Activated naive CD8-positive, alpha-beta T cell treated with anti-CD3 and anti-CD28 coated beads, Interleukin-2, amount 50 U/mL, for 24 hours (primary cell): ENCODE data around the gene NEK1.
"Not testable (repeated sequence)": the region's sequence is repeated elsewhere in the genome, so short reads cannot be mapped to it uniquely, and the experiment has no call there.

Experiments
- ATAC-seq: fragments of 150-1000 bp; cut with Tn5 transposase; one replicate; pipeline ENCODE4 v1.10.0; 2021
- DNase-seq: peaks from one replicate; pipeline ENCODE4 v3.0.0; 2021
- H3K27ac Mint-ChIP-seq: one replicate; pipeline ENCODE4 v1.8.0; 2021; ENCODE audit warnings: mild to moderate bottlenecking, mixed read lengths
- H3K27me3 Mint-ChIP-seq: one replicate; pipeline ENCODE4 v1.8.0; 2021; ENCODE audit warnings: mixed read lengths
- H3K36me3 Mint-ChIP-seq: one replicate; pipeline ENCODE4 v1.8.0; 2021; ENCODE audit warnings: low read depth, mixed read lengths
- H3K4me1 Mint-ChIP-seq: one replicate; pipeline ENCODE4 v1.8.0; 2021; ENCODE audit warnings: mixed read lengths
- H3K4me3 Mint-ChIP-seq: one replicate; pipeline ENCODE4 v1.8.0; 2021; ENCODE audit warnings: mild to moderate bottlenecking, moderate library complexity, mixed read lengths
- H3K9me3 Mint-ChIP-seq: one replicate; pipeline ENCODE4 v1.8.0; 2021; ENCODE audit warnings: mixed read lengths

The NEK1 gene

GRCh38 chr4:169460081-169460480, 152.3 kb downstream of the NEK1 start:
- H3K36me3 Mint-ChIP-seq = peaks cover 59% of the 10 kb centered on the region
- no peaks in the 10 kb centered on the region for H3K4me1 Mint-ChIP-seq
- no peak for ATAC-seq
- peaks cover 29% of the 10 kb centered on the region for H3K9me3 Mint-ChIP-seq
- H3K27me3 Mint-ChIP-seq = no peaks in the 10 kb centered on the region
- H3K4me3 Mint-ChIP-seq = no peak overlapping the region
- no peak for DNase-seq
- no peak overlapping the region for H3K27ac Mint-ChIP-seq

DNA sequence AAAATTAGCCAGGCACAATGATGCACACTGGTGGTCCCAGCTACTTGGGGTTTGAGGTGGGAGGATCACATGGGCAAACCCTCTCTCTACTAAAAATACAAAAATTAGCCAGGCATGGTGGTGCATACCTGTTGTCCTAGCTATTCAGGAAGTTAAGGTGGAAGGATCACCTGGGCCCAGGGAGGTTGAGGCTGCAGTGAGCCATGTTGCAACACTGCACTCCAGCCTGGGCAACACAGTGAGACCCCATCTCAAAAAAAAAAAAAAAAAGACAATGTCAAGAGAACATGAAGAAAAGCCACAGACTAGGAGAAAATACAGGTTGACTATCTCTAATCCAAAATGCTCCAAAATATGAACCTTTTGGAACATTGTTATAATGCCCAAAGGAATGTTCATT, 153.8 kb downstream of the NEK1 start:
- Mint-ChIP-seq H3K4me1 (no peaks in the 10 kb centered on the region), H3K36me3 (peaks cover 73% of the 10 kb centered on the region), H3K27me3 (no peaks in the 10 kb centered on the region), H3K27ac (no peak overlapping the region), H3K9me3 (peaks cover 30% of the 10 kb centered on the region), H3K4me3 (no peak overlapping the region)
- ATAC-seq (no peak), DNase-seq (no peak)

GRCh38 chr4:169452644-169453043, 159.7 kb downstream of the NEK1 start:
- H3K4me1 Mint-ChIP-seq, H3K4me3 Mint-ChIP-seq, H3K27ac Mint-ChIP-seq, ATAC-seq, H3K27me3 Mint-ChIP-seq, DNase-seq: not testable (repeated sequence)
- Mint-ChIP-seq H3K9me3 (peaks cover 44% of the 10 kb centered on the region), H3K36me3 (peaks cover 76% of the 10 kb centered on the region)

- H3K4me3 Mint-ChIP-seq, H3K27me3 Mint-ChIP-seq, ATAC-seq, H3K4me1 Mint-ChIP-seq, DNase-seq, H3K27ac Mint-ChIP-seq: not testable (repeated sequence)
- peaks cover 79% of the 10 kb centered on the region for H3K36me3 Mint-ChIP-seq
- peaks cover 56% of the 10 kb centered on the region for H3K9me3 Mint-ChIP-seq
These were observed 163.4 kb downstream of the NEK1 start for GRCh38 chr4:169448935-169449334.

DNA sequence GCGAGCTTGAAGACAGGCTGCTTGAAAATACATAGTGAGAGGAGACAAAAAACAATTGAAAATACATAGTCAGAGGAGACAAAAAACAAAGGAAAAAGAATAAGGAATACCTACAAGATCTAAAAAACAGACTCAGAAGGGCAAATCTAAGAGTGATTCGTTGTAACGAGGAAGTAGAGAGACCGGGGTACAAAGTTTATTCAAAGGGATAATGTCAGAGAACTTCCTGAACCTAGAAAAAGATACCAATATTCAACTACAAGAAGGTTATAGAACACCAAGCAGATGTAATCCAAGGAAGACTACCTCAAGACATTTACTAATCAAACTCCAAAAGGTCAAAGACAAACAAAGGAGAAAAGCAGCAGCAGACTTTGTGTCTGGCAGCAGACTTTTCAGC, 165.6 kb downstream of the NEK1 start:
- Mint-ChIP-seq H3K9me3 (peaks cover 64% of the 10 kb centered on the region), H3K27me3 (no peaks in the 10 kb centered on the region), H3K27ac (no peak overlapping the region), H3K4me1 (no peaks in the 10 kb centered on the region), H3K36me3 (peaks cover 76% of the 10 kb centered on the region), H3K4me3 (no peak overlapping the region)
- DNase-seq (no peak), ATAC-seq (no peak)

GRCh38 chr4:169443748-169444147, 168.6 kb downstream of the NEK1 start:
- H3K27ac Mint-ChIP-seq = no peak overlapping the region
- ATAC-seq (no peak), DNase-seq (no peak)
- H3K36me3 Mint-ChIP-seq = peaks cover 56% of the 10 kb centered on the region
- peaks cover 50% of the 10 kb centered on the region for H3K9me3 Mint-ChIP-seq
- no peak overlapping the region for H3K4me3 Mint-ChIP-seq
- H3K27me3 Mint-ChIP-seq = no peaks in the 10 kb centered on the region
- no peaks in the 10 kb centered on the region for H3K4me1 Mint-ChIP-seq

GRCh38 chr4:169440446-169440845, 171.9 kb downstream of the NEK1 start:
- ATAC-seq = no peak

DNA sequence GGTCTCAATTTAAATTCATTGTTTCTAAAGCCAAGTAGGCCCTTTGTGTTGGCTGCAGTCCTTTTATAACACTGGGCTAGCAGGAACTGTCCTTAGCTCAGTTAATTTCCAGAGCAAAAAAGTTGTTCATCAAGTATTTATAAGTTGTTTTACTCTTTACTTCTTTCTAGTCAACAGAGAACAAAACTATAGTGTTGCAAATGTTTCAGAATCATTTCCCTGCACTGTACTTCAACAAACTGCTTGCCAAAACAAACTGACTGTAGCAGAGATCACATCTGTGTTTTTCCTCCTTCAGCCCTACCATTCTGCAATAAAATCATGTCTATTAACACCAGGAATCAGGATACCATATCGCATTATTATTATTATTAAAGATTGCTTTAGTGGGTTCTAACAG, 173.1 kb downstream of the NEK1 start:
- no peaks in the 10 kb centered on the region for H3K27me3 Mint-ChIP-seq
- no peaks in the 10 kb centered on the region for H3K4me1 Mint-ChIP-seq
- H3K4me3 Mint-ChIP-seq = no peak overlapping the region
- no peak for ATAC-seq
- peaks cover 23% of the 10 kb centered on the region for H3K36me3 Mint-ChIP-seq
- peaks cover 16% of the 10 kb centered on the region for H3K9me3 Mint-ChIP-seq
- H3K27ac Mint-ChIP-seq = no peak overlapping the region
- no peak for DNase-seq

More at GRCh38 chr4:169440446-169440845, 171.9 kb downstream of the NEK1 start:
- no peak for DNase-seq
- H3K4me1 Mint-ChIP-seq = no peaks in the 10 kb centered on the region
- H3K4me3 Mint-ChIP-seq = no peak overlapping the region
- H3K9me3 Mint-ChIP-seq = peaks cover 25% of the 10 kb centered on the region
- peaks cover 34% of the 10 kb centered on the region for H3K36me3 Mint-ChIP-seq
- H3K27ac Mint-ChIP-seq = no peak overlapping the region
- H3K27me3 Mint-ChIP-seq = no peaks in the 10 kb centered on the region

DNA sequence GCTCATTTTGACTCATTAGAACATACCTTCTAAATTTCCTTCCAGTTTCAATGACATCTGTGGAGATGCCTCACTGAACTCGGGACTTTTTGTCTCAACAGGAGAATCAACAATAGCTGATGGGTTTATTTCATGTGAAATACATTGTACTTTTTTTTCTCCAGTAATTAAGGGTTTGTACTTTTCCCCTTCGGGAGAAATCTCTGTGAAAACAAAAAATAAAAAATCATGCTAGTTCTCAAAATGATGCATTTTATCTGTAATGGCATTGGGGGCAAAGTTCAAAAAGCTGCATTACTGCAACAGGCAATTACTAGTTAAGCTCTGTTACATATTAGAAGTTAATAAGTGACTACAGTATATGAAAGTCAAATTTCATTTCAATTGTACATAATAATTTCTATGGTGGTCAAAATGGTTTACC, 174.3 kb downstream of the NEK1 start:
- peaks cover 13% of the 10 kb centered on the region for H3K36me3 Mint-ChIP-seq
- peaks cover 6% of the 10 kb centered on the region for H3K9me3 Mint-ChIP-seq
- no peak for DNase-seq
- no peak overlapping the region for H3K27ac Mint-ChIP-seq
- no peaks in the 10 kb centered on the region for H3K27me3 Mint-ChIP-seq
- no peak overlapping the region for H3K4me3 Mint-ChIP-seq
- no peaks in the 10 kb centered on the region for H3K4me1 Mint-ChIP-seq
- ATAC-seq = no peak

DNA sequence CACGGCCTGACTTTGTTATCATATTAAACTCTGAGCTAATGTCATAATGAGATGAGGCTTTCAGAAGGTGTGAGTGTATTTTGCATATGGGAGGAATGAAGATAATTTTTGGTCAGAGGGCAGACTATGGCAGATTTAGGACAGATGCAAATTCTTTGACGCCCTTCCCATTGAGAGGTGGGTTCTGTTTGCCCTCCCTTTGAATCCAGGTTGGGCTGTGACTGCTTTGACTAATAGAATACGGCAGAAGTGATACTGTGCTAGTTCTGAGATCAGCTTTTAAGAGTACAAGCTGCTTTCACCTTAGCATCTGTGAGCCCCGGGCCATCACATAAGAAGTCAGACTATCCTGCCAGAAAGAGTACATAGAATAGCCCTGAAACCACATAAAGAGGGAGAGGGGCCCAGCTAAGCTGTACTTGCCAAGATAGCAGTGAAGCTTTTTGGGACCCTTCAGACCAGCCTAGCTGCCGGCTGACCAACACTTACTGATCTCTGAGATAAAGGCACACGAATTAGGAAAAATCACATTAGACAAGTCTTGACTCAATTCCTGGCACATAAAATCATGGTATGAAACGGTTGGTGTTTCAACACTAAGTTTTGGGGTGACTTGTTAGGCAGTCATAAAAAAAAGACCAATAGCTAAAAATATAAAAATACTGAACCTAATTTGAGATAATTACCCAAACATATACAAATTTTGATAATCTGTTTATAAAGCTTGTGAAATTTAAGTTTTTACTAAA, 174.9 kb downstream of the NEK1 start:
- Mint-ChIP-seq H3K4me3 (no peak overlapping the region), H3K36me3 (peaks cover 11% of the 10 kb centered on the region), H3K27me3 (no peaks in the 10 kb centered on the region), H3K9me3 (peaks cover 4% of the 10 kb centered on the region), H3K27ac (no peak overlapping the region), H3K4me1 (no peaks in the 10 kb centered on the region)
- DNase-seq = no peak
- no peak for ATAC-seq

GRCh38 chr4:169436734-169437133, 175.6 kb downstream of the NEK1 start:
- peaks cover 7% of the 10 kb centered on the region for H3K36me3 Mint-ChIP-seq
- no peaks in the 10 kb centered on the region for H3K4me1 Mint-ChIP-seq
- H3K4me3 Mint-ChIP-seq = no peak overlapping the region
- no peak for ATAC-seq
- H3K9me3 Mint-ChIP-seq = no peaks in the 10 kb centered on the region
- no peak for DNase-seq
- no peak overlapping the region for H3K27ac Mint-ChIP-seq
- no peaks in the 10 kb centered on the region for H3K27me3 Mint-ChIP-seq

GRCh38 chr4:169428376-169428775, 184.0 kb downstream of the NEK1 start:
- DNase-seq = no peak
- Mint-ChIP-seq H3K9me3 (no peaks in the 10 kb centered on the region), H3K27ac (no peak overlapping the region)

GRCh38 chr4:169427727-169428126, 184.7 kb downstream of the NEK1 start:
- H3K27me3 Mint-ChIP-seq, H3K4me1 Mint-ChIP-seq, H3K27ac Mint-ChIP-seq: not testable (repeated sequence)

More at GRCh38 chr4:169428376-169428775, 184.0 kb downstream of the NEK1 start:
- Mint-ChIP-seq H3K4me1 (no peaks in the 10 kb centered on the region), H3K36me3 (peaks cover 11% of the 10 kb centered on the region), H3K4me3 (no peak overlapping the region), H3K27me3 (no peaks in the 10 kb centered on the region)
- no peak for ATAC-seq

GRCh38 chr4:169420291-169420690, 192.1 kb downstream of the NEK1 start:
- no peaks in the 10 kb centered on the region for H3K27me3 Mint-ChIP-seq
- peaks cover 22% of the 10 kb centered on the region for H3K4me1 Mint-ChIP-seq
- DNase-seq = no peak
- H3K4me3 Mint-ChIP-seq = no peak overlapping the region
- ATAC-seq = no peak
- H3K27ac Mint-ChIP-seq = no peak overlapping the region
- peaks cover 16% of the 10 kb centered on the region for H3K36me3 Mint-ChIP-seq
- no peaks in the 10 kb centered on the region for H3K9me3 Mint-ChIP-seq

More at GRCh38 chr4:169427727-169428126, 184.7 kb downstream of the NEK1 start:
- H3K9me3 Mint-ChIP-seq, H3K4me3 Mint-ChIP-seq, ATAC-seq, DNase-seq: not testable (repeated sequence)
- peaks cover 11% of the 10 kb centered on the region for H3K36me3 Mint-ChIP-seq

GRCh38 chr4:169418846-169419245, 193.5 kb downstream of the NEK1 start:
- no peak for DNase-seq
- Mint-ChIP-seq H3K4me3 (no peak overlapping the region), H3K4me1 (peaks cover 22% of the 10 kb centered on the region), H3K27me3 (no peaks in the 10 kb centered on the region), H3K36me3 (peaks cover 7% of the 10 kb centered on the region), H3K9me3 (no peaks in the 10 kb centered on the region), H3K27ac (no peak overlapping the region)
- ATAC-seq = no peak
